GM12878 (cell line): Measurements from ENCODE around the gene LRRC61. TPM values are rescaled to one million over a fixed set of nuclear protein-coding genes. Genes with fewer than 3 reads are reported as not detected.

Experiments used
- ATAC-seq: fragments of 200-7000 bp; cut with Tn5 transposase; 3 replicates; pipeline ENCODE4 v1.9.1; 2020; ENCODE audit warnings: mild to moderate bottlenecking, moderate library complexity
- BruUV-seq: library from RNA; stranded (reverse); fragments of 400-500 nt; replicated peaks from 2 replicates; lab custom pipeline; 2021; lab: Mats Ljungman, UMichigan
- CTCF ChIA-PET: fragments of 300-600 bp; sonication (Branson Sonifier 250); formaldehyde crosslinking; extraction: SDS; loops from one replicate; lab custom pipeline; 2021; ENCODE audit warnings: inconsistent platforms; lab: Yijun Ruan, JAX
- POLR2A ChIA-PET: fragments of 350-600 bp; formaldehyde crosslinking; extraction: SDS; loops from one replicate; lab custom pipeline; 2021; ENCODE audit warnings: inconsistent platforms; lab: Charles Lee
- RAD21 ChIA-PET: fragments of 300-600 bp; sonication (Branson Sonifier 250); formaldehyde crosslinking; loops from one replicate; lab custom pipeline; 2023; ENCODE audit warnings: antibody characterized with exemption; ENCODE audit not compliant: unreplicated experiment; lab: Charles Lee
- SMC1A ChIA-PET: fragments of 300-600 bp; sonication (Branson Sonifier 250); formaldehyde crosslinking; loops from one replicate; lab custom pipeline; 2023; ENCODE audit not compliant: unreplicated experiment, uncharacterized antibody; lab: Charles Lee
- DNase-seq: peaks from one replicate; pipeline ENCODE4 v3.0.0-alpha.2; 2011; ENCODE audit warnings: low read depth, low spot score
- FAIRE-seq: peaks from 3 replicates; lab custom pipeline; 2011; peaks lifted over from hg19 to GRCh38; lab: Jason Lieb, UNC
- H2AFZ ChIP-seq: 2 replicates; pipeline ENCODE4 v1.6.0; 2011; ENCODE audit warnings: low read depth, low read length, control low read depth; ENCODE audit not compliant: control insufficient read depth
- H3K27ac ChIP-seq: 2 replicates; pipeline ENCODE4 v1.5.1; 2011; ENCODE audit warnings: control low read depth; ENCODE audit not compliant: control insufficient read depth, insufficient read depth
- H3K27me3 ChIP-seq, 2 experiments: replicated peaks in 1 of 2; 2 replicates each; pipeline versions ENCODE4 v1.6.0 to v1.6.1; 2011; ENCODE audit warnings: low read length in 1 of 2; ENCODE audit not compliant: control insufficient read depth in 2 of 2, insufficient read depth in 2 of 2
- H3K36me3 ChIP-seq, 2 experiments: 2 replicates each; pipeline ENCODE4 v1.5.1; 2011; ENCODE audit warnings: low read length in 1 of 2; ENCODE audit not compliant: control insufficient read depth in 2 of 2, insufficient read depth in 2 of 2
- H3K4me1 ChIP-seq: 2 replicates; pipeline ENCODE4 v1.6.1; 2011; ENCODE audit warnings: mild to moderate bottlenecking, low read length, moderate library complexity, mixed read lengths; ENCODE audit not compliant: control insufficient read depth, insufficient read depth
- H3K4me2 ChIP-seq: 2 replicates; pipeline ENCODE4 v1.6.0; 2011; ENCODE audit warnings: control low read depth; ENCODE audit not compliant: control insufficient read depth, insufficient read depth
- H3K4me3 ChIP-seq: fragments of 200-600 bp; sonication (generic); 2 replicates; pipeline ENCODE4 v1.5.1; 2016
- H3K79me2 ChIP-seq: 2 replicates; pipeline ENCODE4 v1.6.0; 2011; ENCODE audit warnings: low read length; ENCODE audit not compliant: control insufficient read depth, insufficient read depth
- H3K9ac ChIP-seq: 2 replicates; pipeline ENCODE4 v1.8.0; 2011; ENCODE audit warnings: low read length, control low read depth, mixed read lengths; ENCODE audit not compliant: control insufficient read depth, insufficient read depth
- H3K9me3 ChIP-seq: replicated peaks from 3 replicates; pipeline ENCODE4 v1.5.1; 2011; ENCODE audit warnings: mild to moderate bottlenecking, low read length; ENCODE audit not compliant: control insufficient read depth, insufficient read depth
- H4K20me1 ChIP-seq: 2 replicates; pipeline ENCODE4 v1.6.0; 2011; ENCODE audit not compliant: control insufficient read depth, insufficient read depth
- ATF7 ChIP-seq: fragments of 450-650 bp; IDR thresholded peaks from 2 replicates; pipeline ENCODE4 v1.6.1; 2016; ENCODE audit warnings: low read depth, mild to moderate bottlenecking
- BHLHE40 ChIP-seq, 2 experiments: fragments of 450-650 bp in 1 of 2; IDR thresholded peaks; 2 replicates each; pipeline ENCODE4 v1.6.1; 2011 to 2017; ENCODE audit warnings: low read depth in 2 of 2, borderline replicate concordance in 1 of 2, improper control_type of control experiment in 1 of 2, low read length in 1 of 2, mild to moderate bottlenecking in 1 of 2
- CBX3 ChIP-seq: fragments of 200-600 bp; sonication (generic); IDR thresholded peaks from 2 replicates; pipeline ENCODE4 v1.6.1; 2016; ENCODE audit warnings: low read depth, borderline replicate concordance
- CHD1 ChIP-seq: IDR thresholded peaks from 2 replicates; pipeline ENCODE4 v1.6.1; 2012; ENCODE audit warnings: low read depth, low read length, improper control_type of control experiment
- FOXK2 ChIP-seq: fragments of 450-650 bp; IDR thresholded peaks from 2 replicates; pipeline ENCODE4 v1.6.1; 2017; ENCODE audit warnings: mild to moderate bottlenecking, moderate library complexity
- GABPA ChIP-seq: IDR thresholded peaks from 2 replicates; pipeline ENCODE4 v1.6.1; 2014; ENCODE audit warnings: antibody characterized with exemption, low read depth, mild to moderate bottlenecking, inconsistent platforms
- MEF2B ChIP-seq: fragments of 450-650 bp; IDR thresholded peaks from 2 replicates; pipeline ENCODE4 v1.6.1; 2018; ENCODE audit warnings: mild to moderate bottlenecking, moderate library complexity; ENCODE audit not compliant: partially characterized antibody, poor library complexity, severe bottlenecking
- MTA2 ChIP-seq: fragments of 450-650 bp; IDR thresholded peaks from 2 replicates; pipeline ENCODE4 v1.6.1; 2016; ENCODE audit warnings: low read depth, mild to moderate bottlenecking, moderate library complexity
- NKRF ChIP-seq: fragments of 450-650 bp; conservative IDR thresholded peaks from 2 replicates; pipeline ENCODE4 v1.6.1; 2017; ENCODE audit warnings: mild to moderate bottlenecking, moderate library complexity
- NR2C1 ChIP-seq: fragments of 450-650 bp; IDR thresholded peaks from 2 replicates; pipeline ENCODE4 v1.6.1; 2017; ENCODE audit warnings: antibody characterized with exemption, mild to moderate bottlenecking, moderate library complexity
- NR2F1 ChIP-seq: fragments of 450-650 bp; conservative IDR thresholded peaks from 2 replicates; pipeline ENCODE4 v1.6.1; 2017; ENCODE audit warnings: mild to moderate bottlenecking
- SPI1 ChIP-seq: IDR thresholded peaks from 2 replicates; pipeline ENCODE4 v1.6.1; 2011; ENCODE audit warnings: low read depth, mild to moderate bottlenecking, low read length, moderate library complexity, borderline replicate concordance; ENCODE audit not compliant: insufficient read depth
- ZNF207 ChIP-seq: fragments of 450-650 bp; IDR thresholded peaks from 2 replicates; pipeline ENCODE4 v1.6.1; 2014; ENCODE audit warnings: antibody characterized with exemption, mild to moderate bottlenecking, borderline replicate concordance
- ZNF687 ChIP-seq: fragments of 450-650 bp; IDR thresholded peaks from 2 replicates; pipeline ENCODE4 v1.6.1; 2017; ENCODE audit warnings: mild to moderate bottlenecking, moderate library complexity
- WGBS: methylation state at CpG from one replicate; pipeline ENCODE4 v1.1.6; 2016; ENCODE audit warnings: low lambda C conversion rate; ENCODE audit not compliant: insufficient replicate concordance, insufficient coverage; ENCODE audit errors: missing lambda C conversion rate; 5-methylcytosine and 5-hydroxymethylcytosine counted together
- in situ Hi-C: fragments of 300-500 bp; cut with MboI; formaldehyde crosslinking; loops from 9 replicates; pipeline ENCODE4 v1.14.3; 2018; ENCODE audit warnings: mixed read lengths
- intact Hi-C: fragments of 100-400 bp; cut with micrococcal nuclease; formaldehyde crosslinking; loops from one replicate; pipeline ENCODE4 v1.14.2; 2022; ENCODE audit not compliant: unreplicated experiment
- polyA plus RNA-seq, 11 experiments: library from polyadenylated mRNA; depleted of rRNA in 4 of 11; unstranded in 6 of 11; stranded (reverse) in 5 of 11; fragments of >200 nt; fragmentation: Nextera tagmentation in 4 of 11; fragmentation: Illumina TruSeq in 1 of 11; extraction: Ambion mirVana in 4 of 11; extraction: Trizol in 1 of 11; gene quantifications; 1 replicate in 1 of 11; 2 replicates in 10 of 11; pipeline versions ENCODE4 v1.2.1 to v1.2.3, GENCODE V29; 2011 to 2016; ENCODE audit warnings: inconsistent platforms in 2 of 11, missing spikeins in 2 of 11, low read depth in 1 of 11
- total RNA-seq, 4 experiments: library from RNA; depleted of rRNA in 3 of 4; stranded (reverse); fragments of >200 nt in 3 of 4; fragmentation: Illumina TruSeq in 1 of 4; extraction: Trizol in 1 of 4; gene quantifications; 2 replicates each; pipeline versions ENCODE4 v1.2.1 to v1.2.3, GENCODE V29; 2013 to 2021

The LRRC61 gene
- total and polyA plus RNA-seq, 10 of the 15 experiments (the other 5 are each of a cell fraction or from before 2014, with no cell fraction given): 1.4 to 54.2 (median 21.8) TPM

- ChIA-PET POLR2A (interaction anchor here (0.6 to 2.1 kb wide), 5 partner anchors 12 to 285 kb away, joined by 3 to 10 read pairs (median 5); a partner anchor contains a TSS), RAD21 (interaction anchor here (1.0 to 1.4 kb wide), 3 partner anchors 19 to 24 kb away, joined by 3 read pairs; a partner anchor contains a TSS), CTCF (interaction anchor here (0.5 to 1.8 kb wide), 3 partner anchors 19 to 55 kb away, joined by 3 to 7 read pairs (median 4); a partner anchor contains a TSS), SMC1A (interaction anchor here (2.6 to 4.7 kb wide), 2 partner anchors 19 to 24 kb away, joined by 12 to 37 read pairs; a partner anchor contains a TSS)
- FAIRE-seq (no peak), DNase-seq (no peak), ATAC-seq (no peak)
- H3K4me3 ChIP-seq: peak overlapping the region; percentile 50; the same call in 1 of the 2 replicates
- intact Hi-C loops: no loop called here
- BruUV-seq: no TSS peak
- H3K79me2 ChIP-seq: peaks cover 58% of the 10 kb centered on the region
- in situ Hi-C loops: no loop called here
- H3K4me1 ChIP-seq: peaks cover 54% of the 10 kb centered on the region
- H3K36me3 ChIP-seq: peaks cover 0 to 3% of the 10 kb centered on the region in 2 experiments; a peak in 3 of 4 replicates
- H3K27ac ChIP-seq: peak overlapping the region; percentile 66
- H3K27me3 ChIP-seq: no peaks in the 10 kb centered on the region
- no peaks in the 10 kb centered on the region; the same call in 1 of the 2 replicates for H4K20me1 ChIP-seq
- no peak overlapping the region for H2AFZ ChIP-seq
- H3K4me2 ChIP-seq: peak overlapping the region; percentile 82
- peak overlapping the region; percentile 45; the same call in 1 of the 2 replicates for H3K9ac ChIP-seq
- TF ChIP-seq ZNF687 (peak; percentile 27; the same call in 1 of the 2 replicates), GABPA (no peak), BHLHE40 (IDR thresholded peaks at IDR 0.05; ENCODE audit: borderline replicate concordance in 1 of 2, low read depth in 2 of 2, low read length in 1 of 2) (peak; percentile 70 to 75; a peak in 3 of 4 replicates), CBX3 (no peak), FOXK2 (no peak), MTA2 (0 out of 2 replicates have a peak, but pooled peaks have one; percentile 12), SPI1 (no peak), CHD1 (no peak), NKRF (no peak), MEF2B (peak; percentile 31), ZNF207 (no peak), NR2C1 (no peak), ATF7 (0 out of 2 replicates have a peak, but pooled peaks have one; percentile 17), NR2F1 (no peak)
- 5% methylated on average over 4 of the region's 4 CpGs for WGBS
- H3K9me3 ChIP-seq: no peaks in the 10 kb centered on the region
Observed at GRCh38 chr7:150382844-150383225, 59.7 kb downstream of the LRRC61 start.
